HG02588 (cell line): ENCODE results near the gene ADCY1.

Experiments
- ATAC-seq: cut with Tn5 transposase; IDR thresholded peaks from one replicate; pipeline ENCODE4 v1.9.1; 2021; ENCODE audit warnings: mild to moderate bottlenecking, moderate library complexity; ENCODE audit not compliant: unreplicated experiment

ADCY1 gene

GRCh38 chr7:45689011-45689796 is 115.0 kb downstream of the ADCY1 start:
- no peak for ATAC-seq

DNA sequence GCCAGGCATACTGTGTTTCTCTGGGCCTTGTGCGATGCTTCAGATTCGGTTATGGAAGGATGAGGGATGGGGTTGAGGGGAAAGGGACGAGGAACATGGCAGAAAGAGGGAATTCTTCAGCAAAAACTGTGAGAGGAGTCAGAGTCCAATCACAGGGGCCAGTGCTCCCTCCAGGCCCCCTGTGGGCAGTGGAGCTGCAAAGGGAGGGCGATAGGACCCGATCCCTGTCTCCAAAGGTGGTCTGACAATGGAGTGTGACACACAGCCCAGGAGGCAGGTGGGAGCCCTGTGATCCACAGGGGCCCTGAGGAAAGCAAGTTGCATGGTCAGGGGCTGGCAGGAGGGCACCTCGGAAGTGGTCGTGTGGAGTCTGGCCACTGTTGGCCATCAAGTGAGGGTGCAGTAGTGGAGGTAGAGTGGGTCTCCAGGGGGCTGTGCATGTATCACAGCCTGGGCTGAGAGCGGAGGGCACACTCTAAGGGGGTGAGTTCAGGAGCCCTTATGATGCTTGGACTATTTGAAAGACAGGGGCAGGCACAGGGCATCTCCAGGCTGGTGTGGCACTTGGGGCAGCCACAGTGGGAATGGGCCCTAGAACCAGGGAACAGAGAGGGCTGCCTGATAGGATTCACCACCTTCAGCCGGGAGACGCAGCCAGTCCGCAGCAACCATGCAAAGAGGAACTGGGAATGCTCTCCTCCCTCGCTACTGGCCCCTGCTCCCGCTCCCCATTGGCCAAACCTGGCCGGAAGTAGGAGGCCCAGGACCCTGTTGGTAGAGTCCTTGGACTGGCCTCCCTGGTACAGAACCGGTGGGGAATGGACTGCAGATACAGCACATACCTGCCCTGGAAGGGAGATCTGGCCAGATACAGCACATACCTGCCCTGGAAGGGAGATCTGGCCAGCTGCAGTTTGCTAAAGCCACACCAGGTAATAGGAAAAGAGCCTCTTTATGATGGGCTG is 115.9 kb downstream of the ADCY1 start:
- ATAC-seq: no peak

DNA sequence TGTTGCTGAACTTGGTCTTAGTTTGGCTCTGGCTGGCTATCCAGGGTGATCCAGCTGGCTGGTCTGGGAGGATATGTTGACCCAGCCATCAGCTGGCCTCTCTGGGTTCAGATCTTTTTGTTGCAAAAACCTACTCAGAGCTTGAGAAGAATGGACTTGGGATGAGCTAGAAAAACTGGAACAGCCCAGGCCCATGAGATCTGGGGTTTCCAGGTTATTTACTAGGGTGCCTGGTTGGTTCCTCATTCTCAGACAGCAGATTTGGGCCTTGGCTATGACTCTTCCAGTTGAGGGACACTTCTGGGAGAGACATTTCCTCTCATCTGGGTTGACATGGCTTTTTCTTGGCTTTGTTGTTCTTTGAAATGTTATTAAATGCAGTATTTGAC is 116.6 kb downstream of the ADCY1 start:
- ATAC-seq: no peak

- no peak for ATAC-seq
These were observed 117.0 kb downstream of the ADCY1 start for GRCh38 chr7:45691155-45691656.

- no peak for ATAC-seq
These were observed 117.9 kb downstream of the ADCY1 start for GRCh38 chr7:45692031-45692430.

GRCh38 chr7:45695249-45695995 is 121.3 kb downstream of the ADCY1 start:
- no peak for ATAC-seq

DNA sequence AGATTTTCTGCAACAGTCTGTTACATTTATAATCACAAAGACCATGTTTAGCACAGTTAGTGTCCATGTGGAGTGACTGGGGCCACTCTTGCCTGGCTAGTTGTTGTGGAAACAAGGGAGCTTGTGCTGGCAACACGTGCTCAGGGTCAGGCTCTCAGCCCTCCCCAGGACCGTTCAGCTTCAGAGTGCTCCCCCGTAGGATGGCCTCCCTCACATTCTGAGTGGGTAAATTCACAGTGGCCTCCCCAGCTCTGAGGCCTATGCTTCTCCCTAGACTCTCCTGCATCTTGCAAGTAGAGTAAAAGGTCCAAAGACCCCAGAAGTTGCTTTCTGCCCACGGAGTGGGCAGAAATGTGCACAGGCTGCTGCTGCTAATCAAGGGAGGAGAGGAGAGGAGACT is 122.3 kb downstream of the ADCY1 start:
- ATAC-seq: no peak

DNA sequence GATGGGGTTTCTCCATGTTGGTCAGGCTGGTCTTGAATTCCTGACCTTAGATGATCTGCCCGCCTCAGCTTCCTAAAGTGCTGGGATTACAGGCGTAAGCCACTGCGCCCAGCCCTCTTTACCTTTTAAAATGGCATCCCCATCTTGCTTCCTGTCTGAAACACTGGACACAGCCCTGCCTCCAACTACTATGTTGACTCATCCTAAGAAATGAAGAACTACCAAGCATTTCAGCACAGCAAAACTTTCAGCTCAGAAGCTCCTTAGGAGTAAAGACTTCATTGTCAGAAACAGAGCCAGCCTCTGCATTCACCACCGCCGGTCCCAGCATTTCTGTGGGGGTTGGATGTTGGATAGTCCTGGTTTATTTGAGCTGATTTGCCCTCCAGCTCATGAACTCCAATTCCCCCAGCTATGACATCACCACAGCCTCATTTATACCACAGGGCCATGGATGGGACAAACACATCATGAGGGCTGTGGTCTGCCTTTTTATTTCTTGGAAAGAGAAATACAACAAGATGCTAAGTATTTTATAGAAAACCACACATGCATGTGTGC is 123.5 kb downstream of the ADCY1 start:
- no peak for ATAC-seq

- ATAC-seq: no peak
These were observed 124.3 kb downstream of the ADCY1 start for GRCh38 chr7:45698303-45699014.

DNA sequence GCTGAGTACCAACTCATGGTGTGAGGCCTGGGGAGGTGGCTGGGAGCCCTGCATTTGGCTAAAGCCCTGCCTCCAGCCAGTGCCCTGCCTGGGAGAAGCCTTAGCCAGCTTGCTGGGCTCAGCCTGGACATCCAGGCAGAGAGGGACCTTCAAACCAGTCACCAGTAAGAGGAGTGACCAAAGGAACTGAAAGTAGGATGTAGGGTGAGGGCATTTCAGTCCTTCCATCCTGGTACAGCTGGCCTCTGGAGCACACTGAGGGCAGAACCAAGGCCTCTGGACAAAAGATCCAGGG is 124.8 kb downstream of the ADCY1 start:
- ATAC-seq: no peak

- no peak for ATAC-seq
These were observed 125.7 kb downstream of the ADCY1 start for GRCh38 chr7:45699726-45700390.

- ATAC-seq: no peak
These were observed 126.4 kb downstream of the ADCY1 start for GRCh38 chr7:45700556-45700955.

DNA sequence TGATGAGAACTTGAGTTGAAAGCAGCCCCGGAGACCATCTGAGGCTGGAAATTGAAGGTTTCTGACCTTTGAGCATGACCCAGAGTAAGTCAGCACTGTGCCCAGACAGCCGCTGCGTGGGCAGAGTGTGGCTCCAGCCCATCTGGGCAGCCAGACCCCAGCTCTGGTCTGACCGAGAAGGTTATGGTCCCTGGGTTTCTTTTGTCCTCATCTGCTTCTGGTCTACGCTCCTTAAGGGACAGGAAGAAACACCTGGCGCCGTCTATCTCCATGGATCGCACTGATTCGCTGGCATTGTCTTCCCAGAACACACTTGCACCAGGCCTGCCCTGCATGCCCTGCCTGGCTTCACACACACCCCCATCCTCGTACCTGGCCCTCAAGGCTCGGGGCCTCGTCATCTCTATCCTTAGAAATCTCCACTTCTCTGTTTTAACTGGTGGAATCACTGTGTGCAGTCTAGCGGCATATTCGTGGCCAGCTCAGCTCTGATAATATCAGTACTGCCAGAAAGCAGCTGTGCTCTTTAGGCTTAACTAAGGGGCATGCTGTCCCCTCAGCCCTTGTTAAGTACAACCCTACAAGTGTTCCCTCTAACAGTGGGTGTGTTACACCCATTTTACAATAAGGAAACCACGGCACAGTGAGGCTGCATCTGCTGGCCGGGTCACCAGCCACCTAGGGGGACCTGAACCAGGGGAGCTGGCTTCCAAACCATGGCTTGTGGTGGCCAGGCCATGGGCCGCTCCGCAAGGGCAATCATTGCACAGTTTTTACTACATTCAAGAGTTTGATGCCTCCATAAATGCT is 127.7 kb downstream of the ADCY1 start:
- no peak for ATAC-seq

- no peak for ATAC-seq
These were observed 128.6 kb downstream of the ADCY1 start for GRCh38 chr7:45702751-45703150.

DNA sequence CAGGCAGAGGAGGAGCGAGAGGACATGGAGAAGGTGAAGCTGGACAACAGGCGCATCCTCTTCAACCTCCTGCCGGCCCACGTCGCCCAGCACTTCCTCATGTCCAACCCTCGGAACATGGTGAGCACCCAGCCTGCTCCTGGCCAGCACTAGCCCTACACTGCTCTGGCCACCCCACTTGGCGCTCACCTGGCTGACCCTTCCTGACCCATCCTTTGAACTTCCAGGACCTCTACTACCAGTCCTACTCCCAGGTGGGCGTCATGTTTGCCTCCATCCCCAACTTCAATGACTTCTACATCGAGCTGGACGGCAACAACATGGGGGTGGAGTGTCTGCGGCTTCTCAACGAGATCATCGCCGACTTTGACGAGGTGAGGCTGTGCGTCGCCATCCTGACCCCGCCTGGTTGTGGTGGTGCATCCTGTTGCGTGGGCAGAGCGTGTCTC is 129.2 kb downstream of the ADCY1 start:
- no peak for ATAC-seq

DNA sequence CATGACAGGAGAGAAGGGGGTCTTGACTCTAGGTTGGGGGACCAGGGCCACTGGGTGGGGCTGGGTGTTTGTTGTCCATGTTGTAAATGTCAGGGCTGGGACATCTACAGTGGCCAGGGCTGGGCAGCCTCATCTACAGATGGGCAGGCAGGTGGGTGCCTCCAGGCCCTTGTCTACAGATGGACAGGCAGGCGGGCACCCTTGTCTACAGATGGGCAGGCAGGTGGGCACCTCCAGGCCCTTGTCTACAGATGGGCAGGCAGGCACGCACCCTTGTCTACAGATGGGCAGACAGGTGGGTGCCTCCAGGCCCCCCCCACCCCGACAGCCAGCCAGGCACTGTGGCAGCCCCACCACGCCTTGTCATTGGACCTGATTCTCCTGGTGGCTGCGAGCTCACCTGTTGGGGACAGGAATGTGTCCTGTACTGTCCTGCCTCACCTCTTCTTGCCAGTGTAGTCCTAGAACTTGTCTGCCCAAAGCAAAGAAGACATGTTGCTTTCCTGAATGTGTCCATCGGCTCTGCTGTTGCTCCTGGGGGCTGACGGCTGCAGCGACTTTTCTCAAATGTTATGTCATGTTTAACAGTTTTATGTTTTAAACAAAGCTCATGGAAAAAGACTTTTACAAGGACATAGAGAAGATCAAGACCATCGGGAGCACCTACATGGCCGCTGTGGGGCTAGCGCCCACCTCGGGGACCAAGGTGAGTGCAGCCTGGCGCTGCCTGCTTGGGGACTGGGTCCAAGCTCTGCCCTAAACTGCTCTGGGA is 129.9 kb downstream of the ADCY1 start:
- ATAC-seq: no peak

DNA sequence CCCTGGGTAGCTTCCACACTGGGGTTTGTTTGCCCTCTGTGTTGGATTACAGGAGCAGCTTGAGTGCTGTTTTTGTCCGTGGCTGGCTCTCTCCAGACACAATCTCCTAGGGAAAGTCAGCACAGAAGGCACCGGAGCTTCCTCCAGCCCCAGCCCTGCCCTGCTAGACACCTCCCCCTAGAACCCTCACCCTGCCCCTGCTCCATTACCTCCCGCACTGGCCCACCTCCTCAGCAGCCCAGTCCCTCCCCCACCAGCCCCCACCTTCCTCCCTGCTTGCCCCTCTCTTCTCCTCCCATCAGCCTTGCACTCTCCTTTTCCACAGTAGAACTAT is 130.5 kb downstream of the ADCY1 start:
- no peak for ATAC-seq
